HPDE6-E6E7 (cell line): ENCODE data around the gene SLC49A4.

Experiments
- DNase-seq: peaks from one replicate; pipeline ENCODE4 v3.0.0; 2011; ENCODE audit warnings: missing footprints; ENCODE audit errors: extremely low spot score

The SLC49A4 gene

DNA sequence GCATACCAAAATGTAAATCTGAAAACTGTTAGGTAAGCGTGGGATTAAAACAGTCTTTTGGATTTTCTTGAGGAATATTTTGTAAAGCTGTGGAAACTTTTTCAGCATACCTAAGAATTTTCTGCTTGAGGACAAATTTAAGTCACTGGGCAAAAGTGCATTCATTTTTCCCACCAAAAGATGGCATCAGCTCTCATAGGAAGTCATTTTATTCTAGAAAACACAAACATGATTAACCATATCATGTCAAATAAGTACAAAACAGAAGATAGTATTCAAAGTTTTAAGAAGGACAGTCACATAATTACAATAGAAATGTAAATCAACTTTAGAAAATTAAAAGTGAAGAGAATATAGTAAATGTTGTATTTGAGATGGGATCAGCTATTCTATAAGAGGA is 63.5 kb downstream of the SLC49A4 start:
- peak; percentile 5 for DNase-seq

DNA sequence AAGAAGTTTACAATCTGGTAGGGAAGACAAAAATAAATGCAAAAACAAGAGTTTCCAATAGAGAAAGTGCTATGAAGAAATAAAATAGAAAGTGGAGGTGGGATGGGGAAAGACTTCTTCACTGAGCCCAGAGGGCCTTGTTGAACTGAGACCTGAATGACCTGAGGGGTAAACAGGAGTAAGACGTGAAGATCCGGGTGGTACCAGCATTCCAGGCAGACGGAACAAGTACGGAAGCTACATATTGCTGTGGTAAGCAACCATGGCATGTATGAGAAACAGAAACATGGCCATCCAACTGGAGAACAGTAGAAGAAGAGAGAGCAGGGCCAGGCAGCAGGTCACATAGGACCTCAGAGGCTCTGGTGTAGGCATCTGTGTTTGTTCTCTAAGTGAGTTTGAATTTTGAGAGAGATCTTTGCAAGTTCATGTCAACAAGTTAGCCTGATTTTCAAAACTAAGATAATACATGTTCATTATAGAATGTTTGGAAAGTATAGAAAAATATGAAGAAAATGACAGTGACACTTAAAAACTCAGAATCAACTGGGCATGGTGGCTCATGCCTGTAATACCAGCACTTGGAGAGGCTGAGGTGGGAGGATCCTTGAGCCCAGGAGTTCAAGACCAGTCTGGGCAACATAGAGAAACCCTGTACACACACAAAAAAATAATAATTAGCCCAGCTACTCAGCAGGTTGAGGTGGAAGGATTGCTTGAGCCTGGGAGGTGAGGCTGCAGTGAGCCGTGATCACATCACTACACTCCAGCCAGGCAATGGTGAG is 64.3 kb downstream of the SLC49A4 start:
- DNase-seq: no peak

DNA sequence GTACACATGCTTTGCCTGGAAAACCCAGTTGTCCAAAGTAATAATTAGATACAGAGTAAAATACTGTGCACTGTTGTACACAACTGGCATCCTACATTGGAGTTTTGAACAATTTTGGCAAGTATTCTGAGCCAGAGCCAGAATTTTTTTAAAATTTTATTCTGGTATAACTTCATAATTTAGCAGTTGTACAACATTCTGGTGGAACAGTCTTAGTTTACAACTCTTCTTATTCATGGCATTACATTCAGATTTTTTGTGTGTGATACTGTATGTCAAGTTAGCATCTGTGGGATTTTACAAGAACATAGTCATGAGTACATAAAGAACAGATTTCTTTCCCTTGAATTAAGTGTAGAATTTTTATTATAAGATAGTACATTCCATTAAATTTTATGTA is 67.5 kb downstream of the SLC49A4 start:
- DNase-seq: no peak

DNA sequence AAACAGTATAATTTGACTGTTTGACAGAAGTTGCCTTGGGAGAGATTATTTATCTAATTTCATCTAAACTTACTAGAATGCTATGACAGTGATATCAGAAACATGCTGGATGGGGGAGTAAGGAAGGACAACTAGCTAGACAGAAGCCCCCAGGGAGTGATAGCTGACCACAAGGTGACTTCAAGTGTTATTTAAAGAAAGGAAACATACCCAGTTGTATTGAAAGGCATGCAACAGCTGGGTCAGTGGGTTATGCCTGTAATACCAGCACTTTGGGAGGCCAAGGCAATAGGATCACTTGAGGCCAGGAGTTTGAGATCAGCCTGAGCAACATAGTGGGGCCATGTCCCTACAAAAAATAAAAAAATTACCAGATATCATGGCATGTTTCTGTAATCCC is 69.6 kb downstream of the SLC49A4 start:
- no peak for DNase-seq

DNA sequence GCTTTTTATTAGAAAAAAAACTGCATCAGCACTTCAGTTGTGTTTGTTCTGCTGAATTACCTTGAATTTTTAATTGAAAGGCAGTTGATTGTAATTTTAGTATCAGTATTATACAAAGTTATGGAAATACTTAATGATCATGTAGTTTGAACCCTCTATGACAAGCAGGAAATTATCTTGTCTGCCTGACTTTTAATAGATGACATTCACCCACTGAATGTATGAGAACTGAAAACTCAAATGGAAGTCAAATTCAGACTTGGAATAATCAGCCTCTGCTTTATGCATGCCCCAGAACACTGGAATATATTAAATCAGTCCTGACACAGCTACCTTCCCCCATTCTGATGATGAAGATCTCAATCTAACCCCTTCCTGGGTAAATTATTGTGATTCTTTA is 73.5 kb downstream of the SLC49A4 start:
- no peak for DNase-seq

DNA sequence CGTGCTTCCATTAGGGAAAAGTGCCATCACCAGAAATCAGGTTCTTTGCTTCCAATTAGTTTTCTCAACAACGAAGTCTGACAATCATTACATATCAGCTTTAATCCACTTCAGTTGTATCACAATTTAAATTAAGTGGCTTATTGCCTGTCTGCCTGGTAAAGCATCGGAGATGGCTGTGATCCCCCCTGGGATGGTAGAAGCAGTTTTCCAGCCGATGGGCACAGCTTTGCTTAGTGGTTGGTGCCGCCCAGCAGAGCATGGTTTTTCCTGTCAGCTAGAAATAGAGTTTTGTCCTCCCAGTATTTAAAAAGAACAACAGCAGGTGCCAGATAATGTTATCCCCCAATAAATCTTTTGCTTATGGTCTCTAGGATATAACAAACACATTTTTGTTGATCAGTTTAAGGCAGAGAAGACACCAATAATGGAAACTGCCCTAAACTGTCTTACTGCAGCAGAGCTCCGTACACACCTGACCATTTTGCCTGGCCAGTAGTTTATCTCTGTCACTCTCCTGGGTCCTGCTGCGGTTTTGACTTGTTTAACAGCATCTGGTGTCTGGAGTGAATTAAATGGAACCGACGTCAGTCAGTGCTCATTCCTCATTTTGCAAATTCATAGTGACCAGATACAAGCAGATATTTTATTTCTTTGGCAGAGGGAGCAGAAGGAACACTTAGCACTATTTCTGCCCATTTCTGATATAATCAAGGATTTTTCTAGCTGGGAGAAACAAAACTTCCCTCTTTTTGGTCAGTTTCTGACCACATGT is 79.1 kb downstream of the SLC49A4 start:
- DNase-seq: no peak

DNA sequence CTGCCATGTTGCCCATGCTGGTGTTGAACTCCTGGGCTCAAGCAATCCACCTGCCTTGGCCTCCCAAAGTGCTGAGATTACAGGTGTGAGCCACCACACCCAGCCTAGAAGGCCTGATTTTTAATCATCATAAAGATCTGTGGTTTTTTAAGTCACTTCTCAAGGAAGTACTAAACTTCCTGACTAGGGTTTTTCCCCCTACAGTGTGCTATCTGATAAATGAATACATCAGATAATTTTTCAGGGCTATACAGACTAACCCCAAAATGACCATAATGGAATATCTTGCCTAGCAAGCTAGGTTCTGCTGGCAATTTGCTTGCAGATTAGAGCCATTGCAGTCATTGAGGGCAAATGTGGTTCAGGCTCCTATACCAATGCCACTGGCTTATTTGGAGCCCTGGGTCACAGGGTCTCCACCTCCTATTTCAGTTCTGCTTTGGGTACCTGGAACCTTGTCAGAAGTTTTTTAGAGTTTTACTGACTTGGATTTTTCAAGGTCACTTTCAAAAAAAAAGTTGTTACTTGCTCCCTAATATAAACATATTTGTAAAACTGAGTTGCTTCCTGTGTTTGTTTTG is 80.8 kb downstream of the SLC49A4 start:
- no peak for DNase-seq

DNA sequence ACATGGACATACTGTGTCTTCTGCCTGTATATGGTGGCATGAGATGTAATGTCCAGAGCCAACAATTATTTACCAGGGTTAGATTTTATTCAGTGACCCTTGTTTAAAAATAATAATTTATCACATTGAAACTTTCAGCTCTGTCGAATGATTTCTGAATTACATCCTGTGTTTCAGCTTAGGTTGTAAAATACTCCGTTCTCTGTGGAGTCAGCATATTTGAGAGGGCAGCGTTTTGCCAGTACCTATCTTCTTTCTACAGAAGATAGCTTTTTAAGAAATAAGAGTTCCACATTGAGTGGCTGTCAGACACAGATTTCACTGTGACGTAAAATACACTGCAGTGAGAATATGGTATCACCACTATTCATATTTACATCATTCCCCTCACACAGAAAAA is 85.3 kb downstream of the SLC49A4 start:
- no peak for DNase-seq

DNA sequence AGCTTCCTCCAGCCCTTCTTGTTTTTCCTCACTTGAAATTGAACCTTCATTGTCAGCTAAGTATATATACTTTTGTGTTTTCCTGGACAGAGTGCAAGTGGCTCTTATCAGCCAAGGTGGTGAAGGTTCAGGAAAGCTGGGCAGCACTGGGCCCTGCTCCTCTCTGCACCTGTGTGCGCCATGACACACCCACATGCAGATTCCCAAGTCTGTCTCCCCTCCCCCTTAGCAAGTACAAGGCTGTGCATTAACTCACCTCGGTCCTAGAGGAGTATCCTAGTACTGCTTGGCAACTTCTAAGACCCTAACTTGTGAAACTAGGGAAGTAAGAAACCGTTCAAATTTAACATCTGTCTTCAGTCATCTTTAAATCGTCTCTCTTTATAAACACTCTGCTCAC is 85.8 kb downstream of the SLC49A4 start:
- no peak for DNase-seq

DNA sequence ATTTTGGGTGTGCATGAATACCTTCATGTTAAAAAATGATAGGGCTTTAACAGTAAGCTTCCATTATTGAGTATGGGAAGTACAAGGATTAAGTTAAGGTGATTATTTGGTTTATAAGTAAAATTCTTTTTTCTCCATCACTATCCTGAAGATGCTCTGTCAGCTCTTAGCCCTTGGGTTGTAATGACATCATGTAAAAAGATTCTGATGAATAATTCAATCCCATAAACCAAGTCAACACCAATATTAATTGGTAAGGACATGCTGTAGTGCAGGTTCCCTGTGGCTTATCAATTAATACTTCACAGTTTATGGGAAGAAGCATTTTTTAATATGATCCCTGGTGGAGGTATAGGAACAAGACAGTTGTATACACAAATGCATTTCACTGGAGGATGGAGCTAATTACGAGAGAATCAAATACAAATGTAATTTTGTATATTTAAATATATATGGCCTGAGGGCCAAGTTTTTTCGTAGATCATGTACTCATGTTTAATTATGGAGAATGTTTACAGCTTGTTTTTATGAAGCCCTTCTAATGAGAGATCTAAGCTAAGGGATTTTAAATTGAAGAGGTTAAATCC is 87.6 kb downstream of the SLC49A4 start:
- no peak for DNase-seq

DNA sequence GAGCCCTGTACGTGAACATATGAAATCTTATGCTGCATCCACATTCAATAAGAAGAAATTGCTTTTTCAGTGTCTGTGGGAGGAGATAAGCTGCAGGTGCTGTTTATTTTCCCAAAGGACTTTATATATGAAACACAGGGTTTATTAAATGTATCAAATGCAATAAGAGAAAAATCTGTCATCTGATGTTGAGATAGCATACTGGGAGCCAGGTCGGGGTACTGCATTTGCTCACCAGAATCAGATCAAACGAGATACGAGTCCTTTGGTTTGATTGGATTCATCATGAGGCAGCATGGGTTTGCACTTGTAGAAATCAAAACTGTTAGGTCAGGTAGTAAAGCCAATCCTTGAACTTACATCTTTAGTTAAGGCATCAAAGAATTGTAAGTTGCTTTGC is 91.4 kb downstream of the SLC49A4 start:
- DNase-seq: no peak

DNA sequence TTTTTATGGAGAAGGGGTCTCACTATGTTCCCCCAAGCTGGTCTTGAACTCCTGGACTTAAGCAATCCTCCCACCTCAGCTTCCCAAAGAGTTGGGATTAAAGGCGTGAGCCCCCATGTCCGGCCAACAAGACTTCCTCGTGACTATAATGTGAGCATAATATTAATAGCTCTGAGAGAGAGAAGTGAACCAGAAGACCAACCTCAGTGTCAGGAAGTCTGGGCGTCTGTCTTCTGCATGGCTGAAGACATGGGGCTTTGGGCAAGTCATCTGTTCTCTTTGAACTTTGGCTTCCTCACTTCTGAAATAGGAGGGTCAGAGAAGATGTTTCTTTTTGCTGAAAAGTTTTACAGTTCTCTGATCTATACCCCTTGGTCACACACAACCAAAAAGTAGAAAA is 92.1 kb downstream of the SLC49A4 start:
- DNase-seq: no peak

DNA sequence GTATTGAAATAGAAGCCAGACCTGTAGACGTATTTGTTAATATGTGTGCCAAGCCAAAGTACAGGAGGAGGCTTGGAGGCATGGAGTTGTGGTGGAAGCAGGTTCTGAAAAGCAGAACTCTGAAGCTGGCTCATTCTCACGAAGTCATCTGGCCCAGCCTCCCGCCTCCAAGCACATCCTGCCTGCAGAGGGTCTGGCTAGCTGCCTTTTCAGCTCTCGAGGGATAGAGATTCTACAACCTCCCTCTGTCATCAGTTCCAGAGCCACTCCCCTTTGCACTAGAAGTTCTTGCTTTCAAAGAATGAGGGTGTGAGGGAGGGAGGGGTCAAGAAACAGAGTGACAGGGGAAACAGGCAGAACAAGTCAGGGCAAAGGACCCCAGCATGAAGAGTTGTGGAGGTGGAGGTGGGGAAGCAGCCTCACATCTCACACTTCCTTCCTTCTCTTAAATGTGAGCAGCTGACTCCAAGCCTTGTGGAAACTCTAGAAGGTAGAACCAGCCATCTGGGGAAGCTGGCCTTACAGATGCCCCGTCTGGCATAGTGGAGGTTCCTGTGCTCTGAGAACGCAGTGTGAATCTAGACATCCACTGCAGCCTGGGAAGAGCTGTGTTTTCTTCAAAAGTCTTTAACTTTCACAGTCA is 95.3 kb downstream of the SLC49A4 start:
- DNase-seq: peak; percentile 95

DNA sequence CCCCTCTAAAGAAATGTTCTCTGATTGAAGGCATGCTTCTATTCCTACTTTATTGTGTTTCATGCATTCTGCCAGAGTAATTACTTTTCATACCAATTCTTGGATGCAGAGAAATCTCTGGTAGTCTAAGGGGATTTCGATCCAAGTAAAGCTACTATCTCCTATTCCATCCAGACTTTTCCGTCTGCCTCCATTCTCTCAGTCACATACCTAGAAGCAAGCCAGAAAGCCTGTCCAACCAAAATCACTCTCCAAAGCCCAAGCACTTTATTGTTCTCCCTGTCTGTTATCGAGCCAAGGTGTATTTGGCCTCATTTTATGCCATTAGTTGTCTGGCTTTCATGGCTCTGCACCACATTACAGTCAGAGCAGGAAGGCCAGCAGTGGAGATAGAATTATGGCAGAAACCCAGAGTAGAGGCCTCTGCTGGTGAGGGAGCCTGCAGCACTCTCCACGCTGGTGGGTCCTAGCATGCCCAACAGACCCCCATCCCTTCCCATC is 95.9 kb downstream of the SLC49A4 start:
- DNase-seq: no peak

DNA sequence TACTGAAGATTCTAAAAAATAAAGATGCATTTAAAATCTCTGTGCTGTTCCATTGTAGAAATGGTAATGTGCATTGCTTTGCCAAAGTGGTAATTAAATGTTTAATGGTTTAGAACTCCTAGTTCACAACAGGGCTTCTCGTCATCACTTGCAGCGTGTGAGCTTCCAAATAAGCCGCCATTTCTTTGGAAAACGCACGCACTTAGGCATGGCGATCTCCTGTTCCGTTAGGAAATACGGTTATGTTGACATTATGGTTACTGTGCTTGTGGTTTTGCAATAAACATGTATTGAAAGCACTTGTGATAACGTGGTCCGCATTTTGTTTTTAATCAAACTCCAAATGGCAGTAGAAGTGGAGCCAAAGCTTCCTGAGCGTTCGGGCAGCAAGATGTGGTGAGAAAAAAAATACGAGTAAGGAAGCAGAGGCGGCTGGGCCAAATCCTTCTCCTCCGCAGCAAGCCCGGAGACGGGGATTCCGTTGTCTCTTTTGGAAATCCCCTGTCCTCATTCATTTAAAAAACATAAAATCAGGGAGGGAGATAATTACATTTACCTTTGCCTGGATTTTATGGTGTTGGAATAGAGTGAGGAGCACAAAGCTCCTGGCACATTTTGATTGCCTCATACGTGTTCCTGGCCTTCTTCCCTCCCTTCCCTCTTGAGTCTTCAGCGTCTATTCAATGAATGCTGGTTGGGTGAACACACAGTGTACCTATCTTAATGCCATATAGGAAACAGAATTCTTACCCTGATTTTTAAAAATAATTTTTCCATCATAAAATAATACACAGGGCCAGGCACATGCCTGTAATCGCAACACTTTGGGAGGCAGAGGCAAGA is 97.5 kb downstream of the SLC49A4 start:
- no peak for DNase-seq

DNA sequence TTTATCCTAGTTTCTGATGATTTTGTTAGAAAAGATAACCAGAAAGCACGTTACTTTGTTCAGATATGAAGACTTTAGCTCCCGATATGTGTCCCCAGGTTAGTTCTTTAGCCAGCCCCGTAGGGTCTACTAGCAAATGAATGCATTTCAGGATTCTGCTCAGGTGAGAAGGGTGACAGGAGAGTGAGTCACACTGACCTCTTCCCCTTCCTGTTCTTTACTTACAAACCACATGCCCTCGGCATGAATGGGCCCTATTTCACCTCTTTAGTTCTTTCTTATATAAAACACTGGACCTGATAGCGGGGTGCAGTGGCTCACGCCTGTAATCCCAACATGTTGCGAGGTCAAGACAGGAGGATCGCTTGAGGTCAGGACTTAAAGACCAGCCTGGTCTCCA is 98.4 kb downstream of the SLC49A4 start:
- DNase-seq: peak; percentile 89

DNA sequence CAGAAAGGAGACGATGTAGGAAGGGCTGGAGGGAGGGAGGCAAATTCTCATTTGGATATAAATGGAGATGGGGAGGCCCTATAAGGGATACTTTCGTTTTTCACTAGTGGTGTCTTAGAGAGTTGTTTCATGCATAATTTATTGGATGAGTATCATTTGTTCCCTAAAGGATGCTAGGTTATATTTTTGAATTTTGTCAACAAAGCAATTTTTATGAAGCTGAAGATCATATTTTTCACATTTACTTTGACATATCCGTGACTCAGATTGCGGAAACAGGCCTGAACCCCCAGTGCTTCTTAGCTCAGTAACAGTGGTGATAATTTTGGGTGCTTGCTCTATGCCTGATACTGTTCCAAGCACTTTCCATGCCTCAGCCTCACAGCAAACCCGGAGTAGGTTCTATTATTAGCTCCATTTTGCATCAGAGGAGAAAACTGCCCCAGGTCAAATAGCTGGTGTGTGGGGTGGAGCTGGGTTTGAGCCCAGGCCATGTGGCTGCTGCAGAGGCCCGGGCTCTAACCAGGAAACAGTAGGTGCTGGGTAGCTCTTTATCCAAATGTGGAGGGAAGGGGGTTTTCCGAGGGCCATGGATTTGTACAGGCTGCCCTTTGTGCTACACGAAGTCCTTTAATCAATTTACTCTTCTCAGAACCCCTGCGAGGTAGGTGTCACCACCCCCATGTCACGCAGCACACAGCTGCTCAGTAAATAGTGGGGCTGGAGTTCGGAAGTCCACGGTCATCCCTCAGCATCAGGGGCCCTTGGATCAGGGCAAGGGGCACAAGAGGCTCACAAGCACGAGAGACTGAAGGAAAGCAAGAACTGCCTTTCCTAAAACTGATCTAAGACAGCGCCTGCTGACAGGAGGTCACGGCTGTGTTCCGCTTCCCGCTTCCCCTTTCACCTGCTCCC is 99.1 kb downstream of the SLC49A4 start:
- peak; percentile 67 for DNase-seq

DNA sequence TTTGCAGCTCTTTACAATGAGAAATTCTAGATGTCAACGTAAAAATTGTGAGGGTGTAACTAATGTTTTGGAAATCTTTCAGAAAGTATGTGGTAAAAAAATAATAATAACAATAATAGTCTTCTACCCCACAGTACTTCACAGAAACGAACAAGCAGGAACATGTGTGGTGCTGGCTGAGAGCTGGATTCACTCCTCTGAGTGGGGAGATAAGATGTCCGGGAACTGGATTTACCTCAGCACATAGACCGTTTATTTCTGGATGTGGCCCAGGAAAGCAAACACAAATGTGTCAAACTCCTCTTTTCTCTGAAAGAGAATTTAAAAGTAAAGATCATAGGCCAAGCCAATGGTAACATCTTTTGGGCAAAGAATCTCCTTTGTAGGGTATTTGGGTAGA is 103.4 kb downstream of the SLC49A4 start:
- no peak for DNase-seq

DNA sequence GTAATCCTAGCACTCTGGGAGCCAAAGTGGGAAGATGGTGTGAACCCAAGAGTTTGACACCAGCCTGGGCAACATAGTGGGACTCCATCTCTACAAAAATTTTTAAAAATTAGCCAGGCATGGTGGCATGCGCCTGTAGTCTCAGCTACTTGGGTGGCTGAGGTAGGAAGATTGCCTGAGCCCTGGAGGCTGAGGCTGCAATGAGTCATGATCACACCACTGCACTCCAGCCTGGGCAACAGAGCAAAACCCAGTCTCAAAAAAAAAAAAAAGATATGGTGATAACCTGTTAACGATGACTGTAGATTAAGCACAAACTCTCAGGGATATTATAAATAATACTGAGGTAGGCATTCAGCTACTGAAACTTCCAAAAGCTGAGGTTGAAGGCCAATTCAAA is 107.5 kb downstream of the SLC49A4 start:
- no peak for DNase-seq

DNA sequence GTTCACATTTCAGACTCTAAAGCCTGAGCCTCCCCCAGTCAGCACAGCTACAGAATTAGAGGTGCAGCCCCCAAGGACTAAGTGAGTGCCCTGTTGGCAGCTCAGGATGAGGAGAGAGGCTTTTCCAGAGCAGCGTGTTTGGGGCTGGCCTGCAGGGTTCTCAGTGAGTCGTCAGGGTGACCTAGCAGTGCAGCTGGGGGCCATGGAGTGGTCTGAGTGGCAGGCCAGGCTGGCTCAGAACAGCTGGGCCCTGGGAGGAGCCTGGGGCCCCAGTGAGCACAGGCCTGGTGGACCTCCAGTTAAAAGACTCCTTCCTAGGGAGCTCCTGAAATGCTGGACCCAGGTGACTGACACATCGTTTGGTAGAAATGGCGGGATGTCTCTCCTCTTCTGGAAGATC is 108.3 kb downstream of the SLC49A4 start:
- no peak for DNase-seq
